ENCODE results near the gene GGT1. TPM values are rescaled to one million over a fixed set of nuclear protein-coding genes. Genes with fewer than 3 reads are reported as not detected.

GGT1 gene
- total RNA-seq, 1 donor from 2014 or later = 1.8 TPM

GRCh38 chr22:24580276-24580675 is 22.7 kb upstream of the GGT1 start:
- Mint-ChIP-seq H3K9me3 (ENCODE audit: low read depth) (no peaks in the 10 kb centered on the region), H3K27me3 (ENCODE audit: low read depth) (no peaks in the 10 kb centered on the region), H3K27ac (ENCODE audit: unreplicated experiment) (no peak overlapping the region), H3K36me3 (ENCODE audit: low read depth) (peaks cover 5% of the 10 kb centered on the region), H3K4me3 (ENCODE audit: unreplicated experiment) (no peak overlapping the region), H3K4me1 (ENCODE audit: low read depth) (peaks cover 24% of the 10 kb centered on the region)
- DNase-seq (ENCODE audit: low spot score) = no peak
- no peak for TF ChIP-seq CTCF (IDR thresholded peaks at IDR 0.05)

- H3K9me3 Mint-ChIP-seq (ENCODE audit: low read depth) = no peaks in the 10 kb centered on the region
- DNase-seq (ENCODE audit: low spot score) = peak; percentile 56
- H3K27ac Mint-ChIP-seq (ENCODE audit: unreplicated experiment) = no peak overlapping the region
- no peak overlapping the region for H3K4me3 Mint-ChIP-seq (ENCODE audit: unreplicated experiment)
- H3K36me3 Mint-ChIP-seq (ENCODE audit: low read depth) = no peaks in the 10 kb centered on the region
- H3K4me1 Mint-ChIP-seq (ENCODE audit: low read depth) = peaks cover 24% of the 10 kb centered on the region
- no peaks in the 10 kb centered on the region for H3K27me3 Mint-ChIP-seq (ENCODE audit: low read depth)
- TF ChIP-seq CTCF (IDR thresholded peaks at IDR 0.05) = no peak
Observed at GRCh38 chr22:24582056-24582814, 20.8 kb upstream of the GGT1 start.

GRCh38 chr22:24583221-24584165 is 19.5 kb upstream of the GGT1 start:
- TF ChIP-seq CTCF (IDR thresholded peaks at IDR 0.05) = no peak
- Mint-ChIP-seq H3K4me1 (ENCODE audit: low read depth) (peaks cover 24% of the 10 kb centered on the region), H3K36me3 (ENCODE audit: low read depth) (no peaks in the 10 kb centered on the region), H3K4me3 (ENCODE audit: unreplicated experiment) (no peak overlapping the region), H3K27me3 (ENCODE audit: low read depth) (no peaks in the 10 kb centered on the region), H3K27ac (ENCODE audit: unreplicated experiment) (peak overlapping the region; percentile 67), H3K9me3 (ENCODE audit: low read depth) (no peaks in the 10 kb centered on the region)
- peak; percentile 72 for DNase-seq (ENCODE audit: low spot score)

GRCh38 chr22:24584166-24584790 is 18.7 kb upstream of the GGT1 start:
- Mint-ChIP-seq H3K9me3 (ENCODE audit: low read depth) (no peaks in the 10 kb centered on the region), H3K36me3 (ENCODE audit: low read depth) (no peaks in the 10 kb centered on the region), H3K27ac (ENCODE audit: unreplicated experiment) (peak overlapping the region; percentile 15), H3K4me3 (ENCODE audit: unreplicated experiment) (no peak overlapping the region), H3K4me1 (ENCODE audit: low read depth) (peaks cover 24% of the 10 kb centered on the region), H3K27me3 (ENCODE audit: low read depth) (no peaks in the 10 kb centered on the region)
- TF ChIP-seq CTCF (IDR thresholded peaks at IDR 0.05) = no peak
- DNase-seq (ENCODE audit: low spot score) = peak; percentile 51

DNA sequence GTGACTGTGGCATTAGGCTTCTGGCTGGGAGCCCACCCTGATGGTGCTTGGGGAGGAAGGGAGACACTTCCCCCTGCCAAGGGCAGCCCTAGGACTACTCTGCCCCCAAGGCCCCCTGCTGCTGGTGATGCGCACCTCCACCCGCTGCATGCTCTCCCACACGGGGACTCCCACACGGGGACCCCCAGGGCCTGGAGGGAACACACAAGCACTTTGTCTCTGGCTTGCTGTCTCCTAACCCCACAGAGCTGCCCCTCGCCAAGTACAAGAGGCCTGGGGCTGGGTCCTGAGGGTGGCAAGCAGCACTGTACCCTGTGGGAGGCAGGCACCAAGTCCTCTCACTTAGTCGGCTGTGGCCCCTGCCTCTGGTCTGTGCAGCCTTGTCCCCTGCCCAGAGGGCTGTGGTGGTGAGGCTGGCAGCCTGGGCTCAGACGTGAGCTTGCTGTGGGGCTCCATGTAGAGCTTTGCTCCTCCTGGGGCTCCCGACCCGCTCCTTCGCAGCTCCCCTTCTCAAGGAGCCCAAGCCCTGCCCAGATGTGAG is 18.1 kb upstream of the GGT1 start:
- Mint-ChIP-seq H3K27ac (ENCODE audit: unreplicated experiment) (no peak overlapping the region), H3K27me3 (ENCODE audit: low read depth) (no peaks in the 10 kb centered on the region), H3K4me3 (ENCODE audit: unreplicated experiment) (no peak overlapping the region), H3K36me3 (ENCODE audit: low read depth) (no peaks in the 10 kb centered on the region), H3K9me3 (ENCODE audit: low read depth) (no peaks in the 10 kb centered on the region), H3K4me1 (ENCODE audit: low read depth) (peaks cover 24% of the 10 kb centered on the region)
- DNase-seq (ENCODE audit: low spot score) = peak; percentile 91
- no peak for TF ChIP-seq CTCF (IDR thresholded peaks at IDR 0.05)
